H1 (cell line): Measurements from ENCODE around the gene MRPS6. TPM values are rescaled to one million over a fixed set of nuclear protein-coding genes. Genes with fewer than 3 reads are reported as not detected.

Experiments used
- GTF2F1 ChIP-seq: IDR thresholded peaks from 2 replicates; pipeline ENCODE4 v1.6.1; 2012; ENCODE audit warnings: low read depth, low read length, improper control_type of control experiment, borderline replicate concordance
- KDM1A ChIP-seq: fragments of 200-600, 300-600 bp; sonication (generic); IDR thresholded peaks from 2 replicates; pipeline ENCODE4 v1.7.1; 2016; ENCODE audit warnings: mild to moderate bottlenecking, low read length, borderline replicate concordance
- NANOG ChIP-seq: IDR thresholded peaks from 2 replicates; pipeline ENCODE4 v1.6.1; 2011; ENCODE audit warnings: low read length, low read depth, mild to moderate bottlenecking, inconsistent platforms; ENCODE audit not compliant: insufficient read depth, poor library complexity, severe bottlenecking
- SIRT6 ChIP-seq: IDR thresholded peaks from one replicate; pipeline ENCODE4 v1.7.1; 2012; ENCODE audit warnings: low read length, inconsistent platforms
- polyA plus RNA-seq, 7 experiments: library from polyadenylated mRNA; depleted of rRNA in 3 of 7; stranded (reverse) in 5 of 7; unstranded in 2 of 7; fragments of >200 nt in 5 of 7; fragments of 200-250 nt in 2 of 7; gene quantifications; 1 replicate in 5 of 7; 2 replicates in 1 of 7; 4 replicates in 1 of 7; pipeline versions ENCODE4 v1.2.1 to v1.2.3, GENCODE V29; 2011 to 2013; ENCODE audit warnings: missing spikeins in 2 of 7, mixed read lengths in 2 of 7
- total RNA-seq: library from RNA; stranded (reverse); fragmentation: NEBNext Ultra II Directional; extraction: Animal tissue kit (Norgen Biotek cat#: 25700); gene quantifications from 2 replicates; pipeline ENCODE4 v1.2.1, GENCODE V29; 2021

The MRPS6 gene
- total and polyA plus RNA-seq, 2 of the 8 experiments (the other 6 are each of a cell fraction or from before 2014, with no cell fraction given) = 62.7 to 156 TPM

GRCh38 chr21:34129901-34130715, 56.7 kb downstream of the MRPS6 start (continued):
- no peak for TF ChIP-seq GTF2F1
- peak; percentile 15; the same call in 1 of the 2 replicates for TF ChIP-seq KDM1A
- no peak for TF ChIP-seq NANOG
- TF ChIP-seq SIRT6 = no peak
